ENCODE results near the gene SPATS2L. TPM values are rescaled to one million over a fixed set of nuclear protein-coding genes. Genes with fewer than 3 reads are reported as not detected.

Gene SPATS2L
- total and polyA plus RNA-seq, 2 donors (not counting 1 experiment from before 2014, with no cell fraction given) = 0.27 to 0.44 TPM

DNA sequence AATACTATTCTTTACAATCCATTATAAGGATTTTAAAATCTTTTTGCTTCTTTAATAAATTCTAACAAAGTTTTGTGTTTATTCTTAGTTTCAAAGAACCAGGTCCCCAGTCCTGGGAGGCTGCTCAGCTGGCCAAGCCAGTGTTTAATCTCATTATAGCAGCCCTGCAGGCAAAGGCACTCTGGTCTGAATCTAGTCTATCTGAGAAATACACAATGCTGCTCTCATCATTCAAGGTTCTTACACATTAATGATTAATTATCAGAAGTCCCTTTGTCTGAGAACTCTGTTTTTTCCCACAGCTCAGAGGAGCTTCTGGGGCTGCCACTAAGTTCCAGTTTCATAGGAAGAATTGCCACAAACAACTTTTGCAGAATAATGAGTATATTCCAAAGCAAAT lies 175.7 kb downstream of the SPATS2L start:
- TF ChIP-seq EZH2 (IDR thresholded peaks at IDR 0.05; ENCODE audit: borderline replicate concordance, insufficient read depth, low read depth, low read length, poor library complexity, severe bottlenecking) = no peak
- TF ChIP-seq, protein P1, sequence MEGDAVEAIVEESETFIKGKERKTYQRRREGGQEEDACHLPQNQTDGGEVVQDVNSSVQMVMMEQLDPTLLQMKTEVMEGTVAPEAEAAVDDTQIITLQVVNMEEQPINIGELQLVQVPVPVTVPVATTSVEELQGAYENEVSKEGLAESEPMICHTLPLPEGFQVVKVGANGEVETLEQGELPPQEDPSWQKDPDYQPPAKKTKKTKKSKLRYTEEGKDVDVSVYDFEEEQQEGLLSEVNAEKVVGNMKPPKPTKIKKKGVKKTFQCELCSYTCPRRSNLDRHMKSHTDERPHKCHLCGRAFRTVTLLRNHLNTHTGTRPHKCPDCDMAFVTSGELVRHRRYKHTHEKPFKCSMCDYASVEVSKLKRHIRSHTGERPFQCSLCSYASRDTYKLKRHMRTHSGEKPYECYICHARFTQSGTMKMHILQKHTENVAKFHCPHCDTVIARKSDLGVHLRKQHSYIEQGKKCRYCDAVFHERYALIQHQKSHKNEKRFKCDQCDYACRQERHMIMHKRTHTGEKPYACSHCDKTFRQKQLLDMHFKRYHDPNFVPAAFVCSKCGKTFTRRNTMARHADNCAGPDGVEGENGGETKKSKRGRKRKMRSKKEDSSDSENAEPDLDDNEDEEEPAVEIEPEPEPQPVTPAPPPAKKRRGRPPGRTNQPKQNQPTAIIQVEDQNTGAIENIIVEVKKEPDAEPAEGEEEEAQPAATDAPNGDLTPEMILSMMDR (IDR thresholded peaks at IDR 0.05) = no peak
- intact Hi-C loops (cut with micrococcal nuclease) = loop anchor here (5.0 kb wide), 1 partner anchor 775 kb away; no protein-coding TSS in a partner anchor
- Histone ChIP-seq H3K27ac (ENCODE audit: low read length in 2 of 2) (no peak overlapping the region), H3K4me3 (ENCODE audit: control extremely low read depth in 1 of 5, extremely low read depth in 1 of 5, insufficient read depth in 1 of 5, low read depth in 2 of 5, low read length in 4 of 5) (no peak overlapping the region), H4K20me1 (ENCODE audit: control insufficient read depth, insufficient read depth, low read length, poor library complexity, severe bottlenecking) (no peaks in the 10 kb centered on the region), H3K36me3 (replicated peaks in 1 of 2; ENCODE audit: control extremely low read depth in 1 of 2, control insufficient read depth in 1 of 2, extremely low read depth in 1 of 2, insufficient read depth in 2 of 2, low read length in 1 of 2) (no peaks in the 10 kb centered on the region), H2AFZ (ENCODE audit: insufficient read depth, low read depth, low read length, poor library complexity, severe bottlenecking) (no peak overlapping the region), H3K4me2 (replicated peaks; ENCODE audit: low read depth, low read length, poor library complexity, severe bottlenecking) (no peak overlapping the region), H3K4me1 (ENCODE audit: control insufficient read depth in 2 of 2, insufficient read depth in 2 of 2, low read length in 2 of 2) (no peaks in the 10 kb centered on the region), H3K9ac (ENCODE audit: low read length) (no peak overlapping the region), H3K9me3 (ENCODE audit: control extremely low read depth in 1 of 3, control insufficient read depth in 2 of 3, insufficient read depth in 1 of 3, low read length in 2 of 3) (no peaks in the 10 kb centered on the region), H3K79me2 (ENCODE audit: control insufficient read depth, insufficient read depth, low read length) (no peaks in the 10 kb centered on the region), H3K27me3 (replicated peaks in 1 of 4; ENCODE audit: control extremely low read depth in 1 of 4, control insufficient read depth in 3 of 4, insufficient read depth in 4 of 4, low read length in 3 of 4) (no peaks in the 10 kb centered on the region)
- peaks cover 8% of the 10 kb centered on the region for H3K27me3 Mint-ChIP-seq
- ChIA-PET CTCF (interaction anchor here (0.7 to 3.5 kb wide), 8 partner anchors 11 to 777 kb away, joined by 3 to 22 read pairs (median 6); no protein-coding TSS in a partner anchor), POLR2A (no interaction called here)
- no peak overlapping the region for H3K4me3 Mint-ChIP-seq
- H3K4me1 Mint-ChIP-seq = no peaks in the 10 kb centered on the region
- no peak for ATAC-seq (ENCODE audit: low read depth)
- H3K27ac Mint-ChIP-seq = no peak overlapping the region
- no peak for DNase-seq
- no peaks in the 10 kb centered on the region for H3K9me3 Mint-ChIP-seq (ENCODE audit: insufficient read depth)

DNA sequence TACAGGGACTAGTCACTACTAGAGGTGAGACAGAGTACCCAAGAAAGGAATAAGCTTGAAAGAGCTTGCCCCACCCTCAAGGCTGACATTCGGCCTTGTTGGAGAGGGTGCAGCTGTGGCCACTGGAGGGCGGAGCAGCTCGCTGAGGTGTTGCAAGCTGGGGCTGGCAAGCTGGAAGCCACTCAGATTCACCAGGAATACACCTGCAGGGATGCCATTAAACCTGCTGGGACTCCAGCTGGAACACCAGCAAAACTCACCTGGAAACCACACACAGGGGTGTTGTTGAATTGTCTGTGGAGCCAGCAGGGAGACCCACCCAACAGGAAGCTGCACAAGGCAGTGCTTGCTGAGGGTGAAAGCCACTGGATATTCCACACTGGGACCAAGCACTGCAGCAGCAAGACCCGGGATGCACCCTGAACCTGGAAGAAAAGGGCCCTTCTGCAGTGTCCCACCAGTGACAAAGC lies 177.3 kb downstream of the SPATS2L start:
- POLR2A ChIA-PET = no interaction called here

More for the DNA sequence above, 177.3 kb downstream of the SPATS2L start:
- Histone ChIP-seq H4K20me1 (ENCODE audit: control insufficient read depth, insufficient read depth, low read length, poor library complexity, severe bottlenecking) (no peaks in the 10 kb centered on the region), H3K4me3 (ENCODE audit: control extremely low read depth in 1 of 5, extremely low read depth in 1 of 5, insufficient read depth in 1 of 5, low read depth in 2 of 5, low read length in 4 of 5) (no peak overlapping the region), H3K9ac (ENCODE audit: low read length) (no peak overlapping the region), H3K4me1 (ENCODE audit: control insufficient read depth in 2 of 2, insufficient read depth in 2 of 2, low read length in 2 of 2) (no peaks in the 10 kb centered on the region), H3K9me3 (ENCODE audit: control extremely low read depth in 1 of 3, control insufficient read depth in 2 of 3, insufficient read depth in 1 of 3, low read length in 2 of 3) (no peaks in the 10 kb centered on the region), H3K79me2 (ENCODE audit: control insufficient read depth, insufficient read depth, low read length) (no peaks in the 10 kb centered on the region), H3K27me3 (replicated peaks in 1 of 4; ENCODE audit: control extremely low read depth in 1 of 4, control insufficient read depth in 3 of 4, insufficient read depth in 4 of 4, low read length in 3 of 4) (no peaks in the 10 kb centered on the region), H2AFZ (ENCODE audit: insufficient read depth, low read depth, low read length, poor library complexity, severe bottlenecking) (no peak overlapping the region), H3K27ac (ENCODE audit: low read length in 2 of 2) (no peak overlapping the region), H3K36me3 (replicated peaks in 1 of 2; ENCODE audit: control extremely low read depth in 1 of 2, control insufficient read depth in 1 of 2, extremely low read depth in 1 of 2, insufficient read depth in 2 of 2, low read length in 1 of 2) (no peaks in the 10 kb centered on the region), H3K4me2 (replicated peaks; ENCODE audit: low read depth, low read length, poor library complexity, severe bottlenecking) (no peak overlapping the region)
- peaks cover 8% of the 10 kb centered on the region for H3K27me3 Mint-ChIP-seq
- CTCF ChIA-PET = interaction anchor here (0.9 to 3.5 kb wide), 9 partner anchors 10 to 779 kb away, joined by 3 to 22 read pairs (median 4); no protein-coding TSS in a partner anchor
- no peaks in the 10 kb centered on the region for H3K4me1 Mint-ChIP-seq
- ATAC-seq (ENCODE audit: low read depth) (no peak), DNase-seq (no peak)
- H3K4me3 Mint-ChIP-seq = no peak overlapping the region
- H3K27ac Mint-ChIP-seq = no peak overlapping the region
- H3K9me3 Mint-ChIP-seq (ENCODE audit: insufficient read depth) = no peaks in the 10 kb centered on the region
- WGBS (ENCODE audit: insufficient coverage) = 51% methylated on average over 4 of the region's 4 CpGs
- intact Hi-C loops (cut with micrococcal nuclease) = loop anchor here (5.0 kb wide), 1 partner anchor 776 kb away; no protein-coding TSS in a partner anchor
- TF ChIP-seq, protein P1 (IDR thresholded peaks at IDR 0.05) = no peak
- TF ChIP-seq EZH2 (IDR thresholded peaks at IDR 0.05; ENCODE audit: borderline replicate concordance, insufficient read depth, low read depth, low read length, poor library complexity, severe bottlenecking) = no peak
